MM.1S (cell line): ENCODE results near the gene COQ3.
"Not testable (repeated sequence)": the region's sequence is repeated elsewhere in the genome, so short reads cannot be mapped to it uniquely, and the experiment has no call there.

ENCODE experiments used
- DNase-seq: peaks from one replicate; pipeline ENCODE4 v3.0.0-alpha.2; 2015
- H2AFZ ChIP-seq: fragments of 300-600 bp; sonication (generic); 2 replicates; pipeline ENCODE4 v1.6.0; 2016; ENCODE audit warnings: antibody characterized with exemption, low read length
- H3F3A ChIP-seq: fragments of 300-600 bp; sonication (generic); 2 replicates; pipeline ENCODE4 v1.6.1; 2016; ENCODE audit warnings: mild to moderate bottlenecking, antibody characterized with exemption, low read length, moderate library complexity, mixed read lengths; ENCODE audit not compliant: insufficient read depth
- H3K27ac ChIP-seq: fragments of 300-600 bp; sonication (generic); 2 replicates; pipeline ENCODE4 v1.5.1; 2016; ENCODE audit warnings: mild to moderate bottlenecking, low read length
- H3K27me3 ChIP-seq: fragments of 300-600 bp; sonication (generic); replicated peaks from 2 replicates; pipeline ENCODE4 v1.6.0; 2016; ENCODE audit warnings: low read length; ENCODE audit not compliant: insufficient read depth
- H3K36me3 ChIP-seq: fragments of 300-600 bp; sonication (generic); replicated peaks from 2 replicates; pipeline ENCODE4 v1.6.1; 2016; ENCODE audit warnings: mild to moderate bottlenecking, low read length, mixed read lengths; ENCODE audit not compliant: insufficient read depth
- H3K4me1 ChIP-seq: fragments of 300-600 bp; sonication (generic); 2 replicates; pipeline ENCODE4 v1.6.1; 2016; ENCODE audit warnings: low read length, mixed read lengths
- H3K4me2 ChIP-seq: fragments of 300-600 bp; sonication (generic); 2 replicates; pipeline ENCODE4 v1.6.0; 2016; ENCODE audit warnings: low read depth, low read length
- H3K4me3 ChIP-seq: fragments of 300-600 bp; sonication (generic); 2 replicates; pipeline ENCODE4 v1.5.1; 2016; ENCODE audit warnings: low read length, mixed read lengths
- H3K79me2 ChIP-seq: fragments of 300-600 bp; sonication (generic); 2 replicates; pipeline ENCODE4 v1.6.1; 2016; ENCODE audit warnings: mixed run types, low read length, mixed read lengths
- H3K9ac ChIP-seq: fragments of 300-600 bp; sonication (generic); 2 replicates; pipeline ENCODE4 v1.6.1; 2016; ENCODE audit warnings: low read length, mixed read lengths
- H3K9me2 ChIP-seq: fragments of 300-600 bp; sonication (generic); replicated peaks from 2 replicates; pipeline ENCODE4 v1.6.1; 2016; ENCODE audit warnings: mild to moderate bottlenecking, low read length, mixed read lengths; ENCODE audit not compliant: insufficient read depth
- H3K9me3 ChIP-seq: fragments of 300-600 bp; sonication (generic); replicated peaks from 2 replicates; pipeline ENCODE4 v1.6.1; 2016; ENCODE audit warnings: mild to moderate bottlenecking, low read length, mixed read lengths; ENCODE audit not compliant: insufficient read depth
- H4K20me1 ChIP-seq: fragments of 300-600 bp; sonication (generic); 2 replicates; pipeline ENCODE4 v1.6.1; 2016; ENCODE audit warnings: mild to moderate bottlenecking, low read length, moderate library complexity, mixed read lengths; ENCODE audit not compliant: insufficient read depth
- EZH2 ChIP-seq: fragments of 300-600 bp; sonication (generic); optimal IDR thresholded peaks from 2 replicates; pipeline ENCODE3; 2017; ENCODE audit warnings: low read depth, mild to moderate bottlenecking, antibody characterized with exemption, low read length, mixed read lengths
- EZH2phosphoT487 ChIP-seq: fragments of 300-600 bp; sonication (generic); IDR thresholded peaks from 2 replicates; pipeline ENCODE4 v1.6.1; 2018; ENCODE audit warnings: antibody characterized with exemption, low read length
- TF ChIP-seq, protein P1 (sequence below): fragments of 300-600 bp; sonication (generic); IDR thresholded peaks from 2 replicates; pipeline ENCODE4 v1.5.1; 2016; ENCODE audit warnings: antibody characterized with exemption, low read length, mixed read lengths

COQ3 gene

GRCh38 chr6:99344289-99344688 lies 49.7 kb downstream of the COQ3 start:
- Histone ChIP-seq H3K4me3 (no peak overlapping the region), H3K27ac (no peak overlapping the region), H3K4me2 (no peak overlapping the region), H3K4me1 (no peaks in the 10 kb centered on the region), H3K9me3 (no peaks in the 10 kb centered on the region), H3K27me3 (no peaks in the 10 kb centered on the region), H3F3A (peaks cover 6% of the 10 kb centered on the region; the same call in 1 of the 2 replicates), H2AFZ (no peak overlapping the region), H3K9ac (no peak overlapping the region), H4K20me1 (no peaks in the 10 kb centered on the region), H3K9me2 (no peaks in the 10 kb centered on the region), H3K36me3 (no peaks in the 10 kb centered on the region), H3K79me2 (no peaks in the 10 kb centered on the region)
- no peak for DNase-seq
- no peak for TF ChIP-seq EZH2
- TF ChIP-seq, protein P1, sequence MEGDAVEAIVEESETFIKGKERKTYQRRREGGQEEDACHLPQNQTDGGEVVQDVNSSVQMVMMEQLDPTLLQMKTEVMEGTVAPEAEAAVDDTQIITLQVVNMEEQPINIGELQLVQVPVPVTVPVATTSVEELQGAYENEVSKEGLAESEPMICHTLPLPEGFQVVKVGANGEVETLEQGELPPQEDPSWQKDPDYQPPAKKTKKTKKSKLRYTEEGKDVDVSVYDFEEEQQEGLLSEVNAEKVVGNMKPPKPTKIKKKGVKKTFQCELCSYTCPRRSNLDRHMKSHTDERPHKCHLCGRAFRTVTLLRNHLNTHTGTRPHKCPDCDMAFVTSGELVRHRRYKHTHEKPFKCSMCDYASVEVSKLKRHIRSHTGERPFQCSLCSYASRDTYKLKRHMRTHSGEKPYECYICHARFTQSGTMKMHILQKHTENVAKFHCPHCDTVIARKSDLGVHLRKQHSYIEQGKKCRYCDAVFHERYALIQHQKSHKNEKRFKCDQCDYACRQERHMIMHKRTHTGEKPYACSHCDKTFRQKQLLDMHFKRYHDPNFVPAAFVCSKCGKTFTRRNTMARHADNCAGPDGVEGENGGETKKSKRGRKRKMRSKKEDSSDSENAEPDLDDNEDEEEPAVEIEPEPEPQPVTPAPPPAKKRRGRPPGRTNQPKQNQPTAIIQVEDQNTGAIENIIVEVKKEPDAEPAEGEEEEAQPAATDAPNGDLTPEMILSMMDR = no peak
- TF ChIP-seq EZH2phosphoT487 = no peak

GRCh38 chr6:99341862-99342455 lies 52.0 kb downstream of the COQ3 start:
- Histone ChIP-seq H3K27ac (no peak overlapping the region), H3F3A (no peaks in the 10 kb centered on the region), H3K4me1 (no peaks in the 10 kb centered on the region), H3K9me3 (no peaks in the 10 kb centered on the region), H3K4me2 (no peak overlapping the region), H3K36me3 (no peaks in the 10 kb centered on the region), H3K9me2 (no peaks in the 10 kb centered on the region), H2AFZ (no peak overlapping the region), H4K20me1 (no peaks in the 10 kb centered on the region), H3K27me3 (no peaks in the 10 kb centered on the region), H3K79me2 (no peaks in the 10 kb centered on the region), H3K4me3 (no peak overlapping the region), H3K9ac (no peak overlapping the region)
- TF ChIP-seq EZH2phosphoT487 = no peak
- TF ChIP-seq, protein P1 = no peak
- no peak for TF ChIP-seq EZH2
- DNase-seq = no peak

DNA sequence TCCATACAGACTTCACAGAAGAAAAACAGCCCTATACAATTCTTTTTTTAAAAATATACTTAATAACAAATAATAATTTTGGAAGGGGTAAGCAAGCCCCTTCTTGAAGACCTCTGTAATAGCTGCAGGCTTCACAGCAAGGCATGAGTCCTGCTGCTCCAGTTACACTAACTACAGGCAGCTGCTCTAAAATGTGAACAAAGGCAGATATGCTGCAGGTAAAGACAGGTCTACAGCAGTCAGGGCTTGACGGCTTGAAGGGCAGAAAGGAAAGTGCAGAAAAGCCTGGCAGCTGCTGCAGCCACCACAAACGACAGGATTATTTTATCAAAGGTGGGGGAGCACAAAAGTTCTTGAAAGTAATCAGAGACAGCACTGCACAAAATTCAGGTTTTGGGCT lies 55.8 kb downstream of the COQ3 start:
- Histone ChIP-seq H3K9me3 (no peaks in the 10 kb centered on the region), H3K9me2 (no peaks in the 10 kb centered on the region), H3K27ac (no peak overlapping the region), H4K20me1 (no peaks in the 10 kb centered on the region), H3K9ac (no peak overlapping the region), H3K4me1 (peaks cover 13% of the 10 kb centered on the region), H3K27me3 (no peaks in the 10 kb centered on the region), H3F3A (no peaks in the 10 kb centered on the region), H3K4me3 (no peak overlapping the region), H3K79me2 (no peaks in the 10 kb centered on the region), H3K4me2 (no peak overlapping the region), H2AFZ (no peak overlapping the region), H3K36me3 (no peaks in the 10 kb centered on the region)
- TF ChIP-seq EZH2 = no peak
- DNase-seq = no peak

DNA sequence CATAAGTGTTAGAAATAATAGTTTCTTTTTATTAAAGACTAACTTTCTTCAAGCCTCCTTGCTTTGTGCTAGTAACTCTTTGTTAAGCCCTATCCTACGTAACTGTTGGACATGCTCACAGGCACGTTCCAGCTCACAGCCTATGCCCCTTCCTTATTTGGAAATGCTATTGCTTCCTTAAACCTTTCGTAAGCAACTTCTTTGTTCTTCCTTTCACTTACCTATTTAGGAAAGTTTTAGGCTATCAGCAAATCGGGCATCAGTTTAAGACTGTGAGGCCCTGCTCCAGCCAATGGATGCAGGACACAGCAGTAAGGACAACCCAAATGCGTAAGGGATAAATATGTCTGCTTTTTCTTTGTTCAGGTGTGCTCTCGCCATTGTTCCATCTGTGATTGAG lies 58.7 kb downstream of the COQ3 start:
- not testable (repeated sequence) for H3K79me2 ChIP-seq, H3K27ac ChIP-seq, H3K9ac ChIP-seq, H3K36me3 ChIP-seq, H4K20me1 ChIP-seq, DNase-seq, H3K9me2 ChIP-seq, H3K27me3 ChIP-seq, H3K4me3 ChIP-seq, H3K9me3 ChIP-seq, H2AFZ ChIP-seq, H3K4me2 ChIP-seq, H3F3A ChIP-seq
- peaks cover 25% of the 10 kb centered on the region for H3K4me1 ChIP-seq
